ENCODE results near the gene ZNF697. TPM values are rescaled to one million over a fixed set of nuclear protein-coding genes. Genes with fewer than 3 reads are reported as not detected.

ZNF697 gene
- total RNA-seq, 4 donors from 2014 or later: 1.00 to 5.6 (median 2.9) TPM

- in situ Hi-C loops (cut with MboI; ENCODE audit: low pct_ligation_motif_present in 1 of 4, low pct_unique_long_range_greater_than_20kb in 1 of 4, low sequenced_read_pairs in 3 of 4): no loop called here
- H3K27me3 ChIP-seq: no peaks in the 10 kb centered on the region
- peak overlapping the region; percentile 68 to 87 (median 77) for H3K4me3 ChIP-seq
- H3K4me1 ChIP-seq: peaks cover 0 to 20% (median 11%) of the 10 kb centered on the region in 4 donors
- H3K27ac ChIP-seq: peak overlapping the region; percentile 87 to 93 (median 90)
- no peaks in the 10 kb centered on the region for H3K9me3 ChIP-seq
- no peaks in the 10 kb centered on the region for H3K36me3 ChIP-seq
- intact Hi-C loops (cut with DNase I; ENCODE audit: low total_unique reads): no loop called here
- DNase-seq: no peak
- TF ChIP-seq POLR2AphosphoS5 (IDR thresholded peaks at IDR 0.05): no peak
- no peak for TF ChIP-seq CTCF (IDR thresholded peaks at IDR 0.05)
- no peak for TF ChIP-seq POLR2A (IDR thresholded peaks at IDR 0.05)
- no peak for TF ChIP-seq EP300 (IDR thresholded peaks at IDR 0.05; ENCODE audit: low read depth)
- 9 to 15% methylated on average over 13 to 18 of the region's 18 CpGs for WGBS, 2 donors (ENCODE audit: low coverage in 1 of 2)
Observed at GRCh38 chr1:119647228-119647733, 785 bp downstream of the ZNF697 start.

- H3K9me3 ChIP-seq: no peaks in the 10 kb centered on the region
- no peak for DNase-seq
- WGBS, 2 donors (ENCODE audit: low coverage in 1 of 2): 60 to 62% methylated on average over 4 to 15 of the region's 15 CpGs
- intact Hi-C loops (cut with DNase I; ENCODE audit: low total_unique reads) (no loop called here), in situ Hi-C loops (cut with MboI; ENCODE audit: low pct_ligation_motif_present in 1 of 4, low pct_unique_long_range_greater_than_20kb in 1 of 4, low sequenced_read_pairs in 3 of 4) (no loop called here)
- H3K27me3 ChIP-seq: no peaks in the 10 kb centered on the region
- peaks cover 0 to 20% (median 11%) of the 10 kb centered on the region in 4 donors for H3K4me1 ChIP-seq
- H3K27ac ChIP-seq: peak overlapping the region in 3 of 4 donors; percentile 87 to 93 (median 92)
- peak overlapping the region; percentile 68 to 87 (median 77) for H3K4me3 ChIP-seq
- no peak for TF ChIP-seq POLR2A (IDR thresholded peaks at IDR 0.05)
- no peak for TF ChIP-seq CTCF (IDR thresholded peaks at IDR 0.05)
- no peak for TF ChIP-seq POLR2AphosphoS5 (IDR thresholded peaks at IDR 0.05)
- no peak for TF ChIP-seq EP300 (IDR thresholded peaks at IDR 0.05; ENCODE audit: low read depth)
- H3K36me3 ChIP-seq: no peaks in the 10 kb centered on the region
Observed at GRCh38 chr1:119646521-119647227, 1.4 kb downstream of the ZNF697 start.

GRCh38 chr1:119639109-119639508, 9.0 kb downstream of the ZNF697 start:
- in situ Hi-C loops (cut with MboI; ENCODE audit: low pct_ligation_motif_present in 1 of 4, low pct_unique_long_range_greater_than_20kb in 1 of 4, low sequenced_read_pairs in 3 of 4): no loop called here
- H3K4me1 ChIP-seq: peaks cover 0 to 7% (median 0%) of the 10 kb centered on the region in 4 donors
- WGBS, 2 donors (ENCODE audit: low coverage in 1 of 2): 73 to 80% methylated on average over 1 of the region's 1 CpG
- no peaks in the 10 kb centered on the region for H3K9me3 ChIP-seq
- H3K36me3 ChIP-seq: no peaks in the 10 kb centered on the region
- TF ChIP-seq POLR2AphosphoS5 (IDR thresholded peaks at IDR 0.05): no peak
- H3K27me3 ChIP-seq: no peaks in the 10 kb centered on the region
- H3K4me3 ChIP-seq: no peak overlapping the region
- no peak for DNase-seq
- no peak overlapping the region for H3K27ac ChIP-seq
- intact Hi-C loops (cut with DNase I; ENCODE audit: low total_unique reads): no loop called here

- intact Hi-C loops (cut with DNase I; ENCODE audit: low total_unique reads): no loop called here
- no peak for DNase-seq
- Histone ChIP-seq H3K36me3 (no peaks in the 10 kb centered on the region), H3K4me3 (no peak overlapping the region), H3K27ac (peak overlapping the region in 1 of 4 donors; percentile 11), H3K27me3 (no peaks in the 10 kb centered on the region), H3K4me1 (peaks cover 0 to 7% (median under 1%) of the 10 kb centered on the region in 4 donors), H3K9me3 (no peaks in the 10 kb centered on the region)
- WGBS, 2 donors (ENCODE audit: low coverage in 1 of 2): 47 to 60% methylated on average over 1 of the region's 1 CpG
- no peak for TF ChIP-seq POLR2A (IDR thresholded peaks at IDR 0.05)
- no peak for TF ChIP-seq CTCF (IDR thresholded peaks at IDR 0.05)
- in situ Hi-C loops (cut with MboI; ENCODE audit: low pct_ligation_motif_present in 1 of 4, low pct_unique_long_range_greater_than_20kb in 1 of 4, low sequenced_read_pairs in 3 of 4): no loop called here
Observed at GRCh38 chr1:119637710-119638109, 10.4 kb downstream of the ZNF697 start.

All from transverse colon (tissue), 4 donors.